ENCODE measurements around the gene MOB3B.

Gene MOB3B

GRCh38 chr9:27529316-27530278 is at the start of gene MOB3B:
Gene MOB3B (minus strand): TSS chr9:27529814. CDS start chr9:27455550, 74,264 bp downstream.
- Mint-ChIP-seq H3K4me3 (peak within 1 kb of the TSS; percentile 87), H3K9me3 (no peaks in the 10 kb centered on the region), H3K36me3 (ENCODE audit: low read depth) (no peaks in the 10 kb centered on the region), H3K27ac (peak within 1 kb of the TSS; percentile 84), H3K27me3 (peaks cover 20% of the 10 kb centered on the region), H3K4me1 (ENCODE audit: low read depth) (peaks cover 14% of the 10 kb centered on the region)

- H3K27me3 Mint-ChIP-seq = peaks cover 3% of the 10 kb centered on the region
- H3K36me3 Mint-ChIP-seq (ENCODE audit: low read depth) = peaks cover 5% of the 10 kb centered on the region
- peaks cover 33% of the 10 kb centered on the region for H3K4me1 Mint-ChIP-seq (ENCODE audit: low read depth)
- peaks cover 8% of the 10 kb centered on the region for H3K9me3 Mint-ChIP-seq
- H3K27ac Mint-ChIP-seq = peak overlapping the region; percentile 99
- peak overlapping the region; percentile 89 for H3K4me3 Mint-ChIP-seq
These were observed 44.3 kb upstream of the MOB3B start for GRCh38 chr9:27573634-27574590.

- peaks cover 33% of the 10 kb centered on the region for H3K4me1 Mint-ChIP-seq (ENCODE audit: low read depth)
- H3K9me3 Mint-ChIP-seq = peaks cover 2% of the 10 kb centered on the region
- peaks cover 5% of the 10 kb centered on the region for H3K36me3 Mint-ChIP-seq (ENCODE audit: low read depth)
- peak within 1 kb of the TSS; percentile 89 for H3K4me3 Mint-ChIP-seq
- H3K27me3 Mint-ChIP-seq = peaks cover 3% of the 10 kb centered on the region
- peak within 1 kb of the TSS; percentile 99 for H3K27ac Mint-ChIP-seq
These were observed 43.5 kb upstream of the MOB3B start, which contains the start of gene C9orf72 for GRCh38 chr9:27572918-27573633. Gene C9orf72 (minus strand): TSS chr9:27573481. CDS start chr9:27567120, 6,361 bp downstream.

- H3K4me3 Mint-ChIP-seq = peak overlapping the region; percentile 89
These were observed 42.9 kb upstream of the MOB3B start for GRCh38 chr9:27572566-27572917.

GRCh38 chr9:27572061-27572460 is 42.4 kb upstream of the MOB3B start:
- peak overlapping the region; percentile 89 for H3K4me3 Mint-ChIP-seq
- peaks cover 33% of the 10 kb centered on the region for H3K4me1 Mint-ChIP-seq (ENCODE audit: low read depth)
- H3K27me3 Mint-ChIP-seq = peaks cover 3% of the 10 kb centered on the region
- no peaks in the 10 kb centered on the region for H3K9me3 Mint-ChIP-seq
- H3K27ac Mint-ChIP-seq = peak overlapping the region; percentile 96
- peaks cover 5% of the 10 kb centered on the region for H3K36me3 Mint-ChIP-seq (ENCODE audit: low read depth)

More at GRCh38 chr9:27572566-27572917, 42.9 kb upstream of the MOB3B start:
- Mint-ChIP-seq H3K27me3 (peaks cover 3% of the 10 kb centered on the region), H3K9me3 (no peaks in the 10 kb centered on the region), H3K4me1 (ENCODE audit: low read depth) (peaks cover 33% of the 10 kb centered on the region), H3K36me3 (ENCODE audit: low read depth) (peaks cover 5% of the 10 kb centered on the region), H3K27ac (peak overlapping the region; percentile 96)

GRCh38 chr9:27571011-27571410 is 41.4 kb upstream of the MOB3B start:
- peaks cover 3% of the 10 kb centered on the region for H3K27me3 Mint-ChIP-seq
- H3K27ac Mint-ChIP-seq = no peak overlapping the region
- no peak overlapping the region for H3K4me3 Mint-ChIP-seq
- H3K9me3 Mint-ChIP-seq = no peaks in the 10 kb centered on the region
- H3K36me3 Mint-ChIP-seq (ENCODE audit: low read depth) = peaks cover 8% of the 10 kb centered on the region
- H3K4me1 Mint-ChIP-seq (ENCODE audit: low read depth) = peaks cover 33% of the 10 kb centered on the region

- H3K27ac Mint-ChIP-seq = no peak overlapping the region
- peaks cover 41% of the 10 kb centered on the region for H3K4me1 Mint-ChIP-seq (ENCODE audit: low read depth)
- peaks cover 8% of the 10 kb centered on the region for H3K36me3 Mint-ChIP-seq (ENCODE audit: low read depth)
- H3K27me3 Mint-ChIP-seq = no peaks in the 10 kb centered on the region
- no peak overlapping the region for H3K4me3 Mint-ChIP-seq
- H3K9me3 Mint-ChIP-seq = no peaks in the 10 kb centered on the region
These were observed 39.8 kb upstream of the MOB3B start for GRCh38 chr9:27569406-27569805.

- Mint-ChIP-seq H3K4me1 (ENCODE audit: low read depth) (peaks cover 28% of the 10 kb centered on the region), H3K4me3 (no peak overlapping the region), H3K9me3 (no peaks in the 10 kb centered on the region), H3K27ac (no peak overlapping the region), H3K36me3 (ENCODE audit: low read depth) (peaks cover 16% of the 10 kb centered on the region), H3K27me3 (no peaks in the 10 kb centered on the region)
These were observed 36.5 kb upstream of the MOB3B start for GRCh38 chr9:27566118-27566517.

- Mint-ChIP-seq H3K36me3 (ENCODE audit: low read depth) (peaks cover 20% of the 10 kb centered on the region), H3K4me3 (no peak overlapping the region), H3K27ac (no peak overlapping the region), H3K27me3 (no peaks in the 10 kb centered on the region), H3K9me3 (no peaks in the 10 kb centered on the region), H3K4me1 (ENCODE audit: low read depth) (peaks cover 28% of the 10 kb centered on the region)
These were observed 36.1 kb upstream of the MOB3B start for GRCh38 chr9:27565696-27566095.

GRCh38 chr9:27564670-27565069 is 35.1 kb upstream of the MOB3B start:
- H3K27ac Mint-ChIP-seq = no peak overlapping the region
- peaks cover 24% of the 10 kb centered on the region for H3K4me1 Mint-ChIP-seq (ENCODE audit: low read depth)
- H3K9me3 Mint-ChIP-seq = no peaks in the 10 kb centered on the region
- peaks cover 20% of the 10 kb centered on the region for H3K36me3 Mint-ChIP-seq (ENCODE audit: low read depth)
- H3K27me3 Mint-ChIP-seq = no peaks in the 10 kb centered on the region
- H3K4me3 Mint-ChIP-seq = no peak overlapping the region

- Mint-ChIP-seq H3K4me1 (ENCODE audit: low read depth) (peaks cover 24% of the 10 kb centered on the region), H3K27me3 (no peaks in the 10 kb centered on the region), H3K27ac (no peak overlapping the region), H3K4me3 (no peak overlapping the region), H3K36me3 (ENCODE audit: low read depth) (peaks cover 20% of the 10 kb centered on the region), H3K9me3 (no peaks in the 10 kb centered on the region)
These were observed 34.3 kb upstream of the MOB3B start for GRCh38 chr9:27563738-27564430.

GRCh38 chr9:27561685-27562084 is 32.1 kb upstream of the MOB3B start:
- H3K27ac Mint-ChIP-seq = no peak overlapping the region
- H3K36me3 Mint-ChIP-seq (ENCODE audit: low read depth) = peaks cover 22% of the 10 kb centered on the region
- H3K4me3 Mint-ChIP-seq = no peak overlapping the region

GRCh38 chr9:27560457-27560856 is 30.8 kb upstream of the MOB3B start:
- peaks cover 24% of the 10 kb centered on the region for H3K36me3 Mint-ChIP-seq (ENCODE audit: low read depth)
- no peaks in the 10 kb centered on the region for H3K27me3 Mint-ChIP-seq
- H3K4me1 Mint-ChIP-seq (ENCODE audit: low read depth) = peaks cover 22% of the 10 kb centered on the region
- no peaks in the 10 kb centered on the region for H3K9me3 Mint-ChIP-seq
- H3K27ac Mint-ChIP-seq = no peak overlapping the region
- H3K4me3 Mint-ChIP-seq = no peak overlapping the region

More at GRCh38 chr9:27561685-27562084, 32.1 kb upstream of the MOB3B start:
- H3K9me3 Mint-ChIP-seq = no peaks in the 10 kb centered on the region
- H3K27me3 Mint-ChIP-seq = no peaks in the 10 kb centered on the region
- H3K4me1 Mint-ChIP-seq (ENCODE audit: low read depth) = peaks cover 24% of the 10 kb centered on the region

GRCh38 chr9:27558307-27558706 is 28.7 kb upstream of the MOB3B start:
- H3K4me3 Mint-ChIP-seq = no peak overlapping the region
- no peaks in the 10 kb centered on the region for H3K27me3 Mint-ChIP-seq
- H3K9me3 Mint-ChIP-seq = no peaks in the 10 kb centered on the region
- H3K36me3 Mint-ChIP-seq (ENCODE audit: low read depth) = peaks cover 34% of the 10 kb centered on the region
- no peak overlapping the region for H3K27ac Mint-ChIP-seq
- H3K4me1 Mint-ChIP-seq (ENCODE audit: low read depth) = peaks cover 4% of the 10 kb centered on the region

Data from stimulated activated naive CD8-positive, alpha-beta T cell treated with anti-CD3 and anti-CD28 coated beads, Interleukin-15, Interleukin-2, amounts not matched to agents 100 ng/mL and 50 ng/mL, for 24 hours (primary cell).